Testis (tissue), 3 donors: ENCODE results near the gene INO80B. TPM values are rescaled to one million over a fixed set of nuclear protein-coding genes. Genes with fewer than 3 reads are reported as not detected.
A peak's percentile ranks its signal among the peaks of the same experiment; 100 is the strongest.

Source experiments
- DNase-seq: peaks from one replicate; pipeline ENCODE4 v3.0.0-alpha.2; 2019
- H3K27ac ChIP-seq, 2 donors: fragments of 200-600 bp; sonication (generic); one replicate each; pipeline ENCODE4 v1.5.1; 2019
- H3K27me3 ChIP-seq: fragments of 200-600 bp; sonication (generic); one replicate; pipeline ENCODE4 v1.5.1; 2019
- H3K36me3 ChIP-seq: fragments of 200-600 bp; sonication (generic); one replicate; pipeline ENCODE4 v1.5.1; 2017; ENCODE audit warnings: low read depth; ENCODE audit errors: missing control alignments
- H3K4me1 ChIP-seq: fragments of 200-600 bp; sonication (generic); one replicate; pipeline ENCODE4 v1.5.1; 2019
- H3K4me3 ChIP-seq, 2 donors: fragments of 200-600 bp; sonication (generic); one replicate each; pipeline ENCODE4 v1.5.1; 2017 to 2019
- H3K9me3 ChIP-seq: fragments of 200-600 bp; sonication (generic); one replicate; pipeline ENCODE4 v1.5.1; 2017
- CTCF ChIP-seq, 3 experiments: fragments of 450-650 bp in 2 of 3; fragments of 200-600 bp in 1 of 3; sonication (generic) in 1 of 3; IDR thresholded peaks; one replicate each; pipeline ENCODE4 v1.5.1; 2016 to 2019; ENCODE audit warnings: antibody characterized with exemption in 3 of 3, mild to moderate bottlenecking in 2 of 3, moderate library complexity in 1 of 3
- POLR2A ChIP-seq: fragments of 450-650 bp; IDR thresholded peaks from one replicate; pipeline ENCODE4 v1.6.1; 2017; ENCODE audit warnings: antibody characterized with exemption, mild to moderate bottlenecking, moderate library complexity
- WGBS, 2 donors: methylation state at CpG; one replicate each; pipeline ENCODE4 v1.1.5; 2018; 5-methylcytosine and 5-hydroxymethylcytosine counted together
- intact Hi-C: fragments of 100-400 bp; cut with DNase I; formaldehyde crosslinking; loops from one replicate; pipeline ENCODE4 v1.15.1; 2023; ENCODE audit warnings: low total_unique reads
- polyA plus RNA-seq: library from polyadenylated mRNA; stranded (reverse); fragments of 350-450 nt; fragmentation: Illumina TruSeq; extraction: RNeasy Lipid Tissue Mini Kit (QIAGEN cat#74804); gene quantifications from one replicate; pipeline ENCODE4 v1.2.3, GENCODE V29; 2014; ENCODE audit warnings: low read depth, low replicate concordance; ENCODE audit not compliant: insufficient read depth
- total RNA-seq, 2 donors: library from RNA; depleted of rRNA; stranded (reverse); fragments of >200 nt; gene quantifications; one replicate each; pipeline ENCODE4 v1.2.3, GENCODE V29; 2016

Gene INO80B
- total and polyA plus RNA-seq, 3 donors from 2014 or later = 23.1 to 59.3 (median 27.9) TPM

- no peak overlapping the region for H3K27ac ChIP-seq
- no peaks in the 10 kb centered on the region for H3K27me3 ChIP-seq
- H3K4me3 ChIP-seq = no peak overlapping the region
- H3K36me3 ChIP-seq = peaks cover 4% of the 10 kb centered on the region
- DNase-seq = no peak
- intact Hi-C loops = no loop called here
- 51 to 62% methylated on average over 18 of the region's 18 CpGs for WGBS, 2 donors
- TF ChIP-seq POLR2A = no peak
- TF ChIP-seq CTCF (IDR thresholded peaks at IDR 0.05) = no peak
- H3K9me3 ChIP-seq = no peaks in the 10 kb centered on the region
- peaks cover 18% of the 10 kb centered on the region for H3K4me1 ChIP-seq
Measured at GRCh38 chr2:74501335-74502071, 46.6 kb downstream of the INO80B start.

GRCh38 chr2:74502147-74502719 is 47.3 kb downstream of the INO80B start:
- no peak overlapping the region for H3K27ac ChIP-seq
- DNase-seq = no peak
- H3K27me3 ChIP-seq = no peaks in the 10 kb centered on the region
- peaks cover 18% of the 10 kb centered on the region for H3K4me1 ChIP-seq
- H3K4me3 ChIP-seq = peak overlapping the region; percentile 39 to 51
- peaks cover 4% of the 10 kb centered on the region for H3K36me3 ChIP-seq
- intact Hi-C loops = no loop called here
- no peaks in the 10 kb centered on the region for H3K9me3 ChIP-seq
- WGBS, 2 donors = 12 to 13% methylated on average over 31 to 32 of the region's 32 CpGs
- TF ChIP-seq CTCF (IDR thresholded peaks at IDR 0.05) (no peak), POLR2A (no peak)

- Histone ChIP-seq H3K9me3 (no peaks in the 10 kb centered on the region), H3K4me3 (peak overlapping the region; percentile 39 to 51), H3K27me3 (no peaks in the 10 kb centered on the region), H3K4me1 (peaks cover 13% of the 10 kb centered on the region), H3K27ac (no peak overlapping the region), H3K36me3 (peaks cover 4% of the 10 kb centered on the region)
- intact Hi-C loops = no loop called here
- TF ChIP-seq POLR2A (no peak), CTCF (IDR thresholded peaks at IDR 0.05) (no peak)
- peak; percentile 64 for DNase-seq
- 1 to 3% methylated on average over 20 to 65 of the region's 67 CpGs for WGBS, 2 donors
Measured at GRCh38 chr2:74502720-74503505, 48.0 kb downstream of the INO80B start.

GRCh38 chr2:74503506-74504475 is 48.9 kb downstream of the INO80B start:
- Histone ChIP-seq H3K27ac (no peak overlapping the region), H3K4me3 (peak overlapping the region; percentile 39 to 51), H3K4me1 (peaks cover 14% of the 10 kb centered on the region), H3K36me3 (peaks cover 4% of the 10 kb centered on the region), H3K27me3 (no peaks in the 10 kb centered on the region), H3K9me3 (no peaks in the 10 kb centered on the region)
- WGBS, 2 donors = 47 to 51% methylated on average over 21 to 45 of the region's 45 CpGs
- intact Hi-C loops = no loop called here
- DNase-seq = no peak
- TF ChIP-seq CTCF (IDR thresholded peaks at IDR 0.05) = no peak
- TF ChIP-seq POLR2A = no peak
